ENCODE results near the gene FAM136A.

The FAM136A gene

GRCh38 chr2:70301344-70302194 lies at the start of gene FAM136A:
Gene FAM136A, minus strand, starts transcription at chr2:70302067. Its CDS starts 56 bp downstream, at chr2:70302011.
- peak; percentile 89 for TF ChIP-seq CTCF (IDR thresholded peaks at IDR 0.05; ENCODE audit: low read depth, low read length)
- in situ Hi-C loops (cut with HindIII; ENCODE audit: low sequenced_read_pairs) = no loop called here

GRCh38 chr2:70349921-70350685 lies 48.2 kb upstream of the FAM136A start:
- no peak for DNase-seq (ENCODE audit: low read depth, low spot score)
- no peak overlapping the region for H3K4me3 ChIP-seq (ENCODE audit: low read depth, low read length)
- in situ Hi-C loops (cut with HindIII; ENCODE audit: low sequenced_read_pairs) = no loop called here
- no peak for TF ChIP-seq CTCF (IDR thresholded peaks at IDR 0.05; ENCODE audit: low read depth, low read length)

More at GRCh38 chr2:70301344-70302194, at the start of gene FAM136A:
- DNase-seq (ENCODE audit: low read depth, low spot score) = peak; percentile 73
- peak within 1 kb of the TSS; percentile 59 for H3K4me3 ChIP-seq (ENCODE audit: low read depth, low read length)

GRCh38 chr2:70347831-70348230 lies 46.0 kb upstream of the FAM136A start:
- DNase-seq (ENCODE audit: low read depth, low spot score) = no peak
- TF ChIP-seq CTCF (IDR thresholded peaks at IDR 0.05; ENCODE audit: low read depth, low read length) = no peak
- in situ Hi-C loops (cut with HindIII; ENCODE audit: low sequenced_read_pairs) = no loop called here

GRCh38 chr2:70344195-70344594 lies 42.3 kb upstream of the FAM136A start:
- TF ChIP-seq CTCF (IDR thresholded peaks at IDR 0.05; ENCODE audit: low read depth, low read length) = no peak
- no peak for DNase-seq (ENCODE audit: low read depth, low spot score)
- no peak overlapping the region for H3K4me3 ChIP-seq (ENCODE audit: low read depth, low read length)
- in situ Hi-C loops (cut with HindIII; ENCODE audit: low sequenced_read_pairs) = no loop called here

More at GRCh38 chr2:70347831-70348230, 46.0 kb upstream of the FAM136A start:
- H3K4me3 ChIP-seq (ENCODE audit: low read depth, low read length) = no peak overlapping the region

- TF ChIP-seq CTCF (IDR thresholded peaks at IDR 0.05; ENCODE audit: low read depth, low read length) = no peak
- in situ Hi-C loops (cut with HindIII; ENCODE audit: low sequenced_read_pairs) = no loop called here
- no peak overlapping the region for H3K4me3 ChIP-seq (ENCODE audit: low read depth, low read length)
- no peak for DNase-seq (ENCODE audit: low read depth, low spot score)
Observed at GRCh38 chr2:70341477-70341765, 39.6 kb upstream of the FAM136A start.

GRCh38 chr2:70340761-70341476 lies 39.1 kb upstream of the FAM136A start:
- DNase-seq (ENCODE audit: low read depth, low spot score) = peak; percentile 16
- peak; percentile 79 for TF ChIP-seq CTCF (IDR thresholded peaks at IDR 0.05; ENCODE audit: low read depth, low read length)
- in situ Hi-C loops (cut with HindIII; ENCODE audit: low sequenced_read_pairs) = no loop called here
- H3K4me3 ChIP-seq (ENCODE audit: low read depth, low read length) = no peak overlapping the region

Measured in astrocyte of the spinal cord (primary cell).